ENCODE data around the gene DPM3.

- TF ChIP-seq CTCF (IDR thresholded peaks at IDR 0.05) (no peak), POLR2A (IDR thresholded peaks at IDR 0.05) (no peak)
These were observed 24.1 kb downstream of the DPM3 start for GRCh38 chr1:155116113-155116764.

Data from testis (tissue), 2 donors.